NCI-H2029 (cell line): ENCODE measurements around the gene ZNF264.
"Not testable (repeated sequence)": the region's sequence is repeated elsewhere in the genome, so short reads cannot be mapped to it uniquely, and the experiment has no call there.

Experiments used
- DNase-seq: peaks from one replicate; lab custom pipeline; 2025; lab: John Stamatoyannopoulos, UW

ZNF264 gene

GRCh38 chr19:57191141-57192076, at the start of gene ZNF264:
Gene ZNF264, plus strand, starts transcription at chr19:57191500. Its CDS starts 414 bp downstream, at chr19:57191914.
- DNase-seq: peak; percentile 74

GRCh38 chr19:57141699-57142098, 49.6 kb upstream of the ZNF264 start:
- no peak for DNase-seq

- no peak for DNase-seq
These were observed 38.4 kb upstream of the ZNF264 start for GRCh38 chr19:57152921-57153320.

GRCh38 chr19:57161985-57162539, 29.2 kb upstream of the ZNF264 start:
- DNase-seq: no peak

- DNase-seq: no peak
These were observed 25.5 kb upstream of the ZNF264 start for GRCh38 chr19:57165846-57166245.

GRCh38 chr19:57167385-57167784, 23.9 kb upstream of the ZNF264 start, which contains the start of gene DUXA:
Gene DUXA, minus strand, starts transcription at chr19:57167485. Its CDS starts 42 bp downstream, at chr19:57167443.
- DNase-seq: no peak

- no peak for DNase-seq
These were observed 19.7 kb upstream of the ZNF264 start for GRCh38 chr19:57171551-57172081.

GRCh38 chr19:57190301-57190700, 999 bp upstream of the ZNF264 start:
- no peak for DNase-seq

GRCh38 chr19:57192077-57192420, 749 bp downstream of the ZNF264 start:
- no peak for DNase-seq

GRCh38 chr19:57192993-57193392, 1.7 kb downstream of the ZNF264 start:
- DNase-seq: no peak

- DNase-seq: not testable (repeated sequence)
These were observed 6.6 kb downstream of the ZNF264 start for GRCh38 chr19:57197874-57198273.

- DNase-seq: no peak
These were observed 10.9 kb downstream of the ZNF264 start for GRCh38 chr19:57202160-57202559.

GRCh38 chr19:57210381-57210780, 19.1 kb downstream of the ZNF264 start:
- no peak for DNase-seq

- DNase-seq: no peak
These were observed 20.8 kb downstream of the ZNF264 start for GRCh38 chr19:57212109-57212508.

GRCh38 chr19:57227502-57227901, 36.2 kb downstream of the ZNF264 start:
- no peak for DNase-seq

- no peak for DNase-seq
These were observed 40.4 kb downstream of the ZNF264 start for GRCh38 chr19:57231686-57232085.

GRCh38 chr19:57233207-57233606, 41.9 kb downstream of the ZNF264 start:
- no peak for DNase-seq

- DNase-seq: no peak
These were observed 48.6 kb downstream of the ZNF264 start for GRCh38 chr19:57239982-57240310.

- DNase-seq: peak; percentile 89
These were observed 49.2 kb downstream of the ZNF264 start, which contains the start of gene ZNF805 for GRCh38 chr19:57240311-57241090. Gene ZNF805, plus strand, starts transcription at chr19:57240632. Its CDS starts 260 bp downstream, at chr19:57240892.

GRCh38 chr19:57241176-57241575, 49.9 kb downstream of the ZNF264 start:
- no peak for DNase-seq

GRCh38 chr19:57242821-57243220, 51.5 kb downstream of the ZNF264 start:
- no peak for DNase-seq

- no peak for DNase-seq
These were observed 53.2 kb downstream of the ZNF264 start for GRCh38 chr19:57244513-57244912.
